ENCODE measurements around the gene CFDP1.

The CFDP1 gene

DNA sequence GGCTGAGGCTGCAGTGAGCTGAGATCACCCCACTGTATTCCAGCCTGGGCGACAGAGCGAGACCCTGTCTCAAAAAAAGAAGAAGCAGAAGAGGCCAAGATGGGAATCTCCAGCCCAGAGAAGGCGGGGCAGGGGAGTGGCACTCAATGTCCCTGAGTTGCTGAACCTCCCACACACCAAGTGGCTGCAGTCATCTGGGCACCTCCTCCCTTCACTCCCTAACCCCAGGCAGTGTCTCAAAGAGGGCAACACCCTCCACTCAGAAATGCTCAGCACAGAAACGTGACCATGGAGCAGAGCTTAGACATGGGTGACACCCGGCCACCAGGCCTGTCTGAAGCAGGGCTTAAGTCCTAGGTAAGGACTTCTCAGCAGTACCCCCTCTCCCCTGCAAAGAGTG lies 145.6 kb downstream of the CFDP1 start:
- Histone ChIP-seq H4K20me1 (ENCODE audit: insufficient read depth, low read length) (no peaks in the 10 kb centered on the region), H3K4me3 (ENCODE audit: low read depth, low read length, poor library complexity, severe bottlenecking) (no peak overlapping the region), H3K27ac (ENCODE audit: low read depth, low read length, poor library complexity, severe bottlenecking) (no peak overlapping the region), H3F3A (ENCODE audit: insufficient read depth, low read length) (no peaks in the 10 kb centered on the region), H3K9me2 (ENCODE audit: low read depth, low read length) (no peaks in the 10 kb centered on the region), H3K27me3 (ENCODE audit: insufficient read depth, low read length) (no peaks in the 10 kb centered on the region), H2AFZ (ENCODE audit: low read length) (no peak overlapping the region), H3K9me3 (ENCODE audit: low read length) (no peaks in the 10 kb centered on the region), H3K9ac (ENCODE audit: low read length) (no peak overlapping the region), H3K79me2 (ENCODE audit: insufficient read depth, low read length) (no peaks in the 10 kb centered on the region), H3K36me3 (ENCODE audit: insufficient read depth, low read length) (peaks cover 20% of the 10 kb centered on the region; the same call in 1 of the 2 replicates), H3K4me1 (ENCODE audit: insufficient read depth, low read length, severe bottlenecking) (no peaks in the 10 kb centered on the region), H3K4me2 (ENCODE audit: low read length) (no peak overlapping the region)
- TF ChIP-seq, protein P1, sequence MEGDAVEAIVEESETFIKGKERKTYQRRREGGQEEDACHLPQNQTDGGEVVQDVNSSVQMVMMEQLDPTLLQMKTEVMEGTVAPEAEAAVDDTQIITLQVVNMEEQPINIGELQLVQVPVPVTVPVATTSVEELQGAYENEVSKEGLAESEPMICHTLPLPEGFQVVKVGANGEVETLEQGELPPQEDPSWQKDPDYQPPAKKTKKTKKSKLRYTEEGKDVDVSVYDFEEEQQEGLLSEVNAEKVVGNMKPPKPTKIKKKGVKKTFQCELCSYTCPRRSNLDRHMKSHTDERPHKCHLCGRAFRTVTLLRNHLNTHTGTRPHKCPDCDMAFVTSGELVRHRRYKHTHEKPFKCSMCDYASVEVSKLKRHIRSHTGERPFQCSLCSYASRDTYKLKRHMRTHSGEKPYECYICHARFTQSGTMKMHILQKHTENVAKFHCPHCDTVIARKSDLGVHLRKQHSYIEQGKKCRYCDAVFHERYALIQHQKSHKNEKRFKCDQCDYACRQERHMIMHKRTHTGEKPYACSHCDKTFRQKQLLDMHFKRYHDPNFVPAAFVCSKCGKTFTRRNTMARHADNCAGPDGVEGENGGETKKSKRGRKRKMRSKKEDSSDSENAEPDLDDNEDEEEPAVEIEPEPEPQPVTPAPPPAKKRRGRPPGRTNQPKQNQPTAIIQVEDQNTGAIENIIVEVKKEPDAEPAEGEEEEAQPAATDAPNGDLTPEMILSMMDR (IDR thresholded peaks at IDR 0.05; ENCODE audit: low read length) = no peak
- TF ChIP-seq EZH2 (IDR thresholded peaks at IDR 0.05; ENCODE audit: borderline replicate concordance, low read length) = no peak

DNA sequence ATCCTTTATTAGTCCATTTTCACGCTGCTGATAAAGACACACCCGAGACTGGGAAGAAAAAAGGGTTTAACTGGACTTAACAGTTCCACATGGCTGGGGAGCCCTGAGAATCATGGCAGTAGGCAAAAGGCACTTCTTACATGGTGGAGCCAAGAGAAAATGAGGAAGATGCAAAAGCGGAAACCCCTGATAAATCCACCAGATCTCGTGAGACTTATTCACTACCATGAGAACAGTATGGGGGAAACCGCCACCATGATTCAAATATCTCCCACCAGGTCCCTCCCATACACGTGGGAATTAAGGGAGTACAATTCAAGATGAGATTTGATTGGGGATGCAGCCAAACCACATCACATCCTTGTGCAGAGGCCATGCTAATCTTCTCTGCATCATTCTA lies 146.9 kb downstream of the CFDP1 start:
- no peak overlapping the region for H3K27ac ChIP-seq (ENCODE audit: low read depth, low read length, poor library complexity, severe bottlenecking)
- H2AFZ ChIP-seq (ENCODE audit: low read length) = no peak overlapping the region
- no peak for TF ChIP-seq EZH2 (IDR thresholded peaks at IDR 0.05; ENCODE audit: borderline replicate concordance, low read length)
- TF ChIP-seq, protein P1 (IDR thresholded peaks at IDR 0.05; ENCODE audit: low read length) = no peak
- H3K27me3 ChIP-seq (ENCODE audit: insufficient read depth, low read length) = no peaks in the 10 kb centered on the region
- H3K9me2 ChIP-seq (ENCODE audit: low read depth, low read length) = no peaks in the 10 kb centered on the region
- H3F3A ChIP-seq (ENCODE audit: insufficient read depth, low read length) = no peaks in the 10 kb centered on the region
- H3K4me2 ChIP-seq (ENCODE audit: low read length) = no peak overlapping the region
- H3K4me3 ChIP-seq (ENCODE audit: low read depth, low read length, poor library complexity, severe bottlenecking) = no peak overlapping the region
- no peak overlapping the region for H3K9ac ChIP-seq (ENCODE audit: low read length)
- H4K20me1 ChIP-seq (ENCODE audit: insufficient read depth, low read length) = no peaks in the 10 kb centered on the region
- H3K36me3 ChIP-seq (ENCODE audit: insufficient read depth, low read length) = peaks cover 8% of the 10 kb centered on the region; the same call in 1 of the 2 replicates
- H3K4me1 ChIP-seq (ENCODE audit: insufficient read depth, low read length, severe bottlenecking) = no peaks in the 10 kb centered on the region
- H3K79me2 ChIP-seq (ENCODE audit: insufficient read depth, low read length) = no peaks in the 10 kb centered on the region
- H3K9me3 ChIP-seq (ENCODE audit: low read length) = no peaks in the 10 kb centered on the region

DNA sequence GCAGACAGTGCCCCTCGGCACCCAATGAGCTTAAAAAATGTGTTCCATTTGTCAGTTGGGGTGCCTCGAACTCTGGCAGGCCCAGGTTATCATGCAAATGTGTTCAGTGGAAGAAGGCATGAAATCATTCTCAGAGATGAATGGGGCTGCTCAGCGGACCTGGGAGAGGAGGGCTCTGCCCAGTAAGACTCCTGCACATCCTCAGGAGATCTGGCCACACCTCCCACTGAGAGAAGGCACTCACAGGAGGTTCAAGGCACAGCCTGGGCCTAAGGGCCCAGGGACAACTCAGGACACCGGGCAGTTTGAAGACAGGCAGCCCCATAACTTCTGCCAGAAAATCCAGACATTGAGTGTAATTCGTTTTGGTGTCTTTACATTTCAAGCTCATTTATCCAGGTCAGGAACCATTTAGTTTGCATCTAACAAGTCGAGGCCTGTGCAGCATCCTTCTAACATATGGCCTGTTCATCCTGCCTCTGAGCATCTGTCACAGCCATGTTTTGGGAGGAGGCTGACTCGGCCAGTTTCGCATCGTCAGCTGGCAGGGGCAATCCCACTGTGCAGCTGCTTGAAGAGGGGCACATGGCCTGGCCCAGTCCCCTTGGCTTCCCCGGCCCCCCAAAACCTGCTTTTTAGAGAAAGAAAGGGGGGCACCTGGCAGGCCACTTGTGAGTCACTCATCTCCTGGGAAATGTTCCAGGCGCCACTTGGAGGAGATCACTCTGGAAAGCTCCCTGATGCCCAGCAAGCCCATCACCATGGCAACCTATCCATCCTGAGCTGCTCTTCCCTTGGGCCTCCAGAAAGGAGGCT lies 150.6 kb downstream of the CFDP1 start:
- H4K20me1 ChIP-seq (ENCODE audit: insufficient read depth, low read length) = no peaks in the 10 kb centered on the region
- no peaks in the 10 kb centered on the region for H3K9me3 ChIP-seq (ENCODE audit: low read length)
- TF ChIP-seq, protein P1 (IDR thresholded peaks at IDR 0.05; ENCODE audit: low read length) = no peak
- no peaks in the 10 kb centered on the region for H3K36me3 ChIP-seq (ENCODE audit: insufficient read depth, low read length)
- no peaks in the 10 kb centered on the region for H3K9me2 ChIP-seq (ENCODE audit: low read depth, low read length)
- H3K4me1 ChIP-seq (ENCODE audit: insufficient read depth, low read length, severe bottlenecking) = no peaks in the 10 kb centered on the region
- no peak overlapping the region for H3K4me3 ChIP-seq (ENCODE audit: low read depth, low read length, poor library complexity, severe bottlenecking)
- 0 out of 2 replicates have a peak, but pooled peaks cover 2% of the 10 kb centered on the region for H3K27me3 ChIP-seq (ENCODE audit: insufficient read depth, low read length)
- H3K4me2 ChIP-seq (ENCODE audit: low read length) = no peak overlapping the region
- H3K79me2 ChIP-seq (ENCODE audit: insufficient read depth, low read length) = no peaks in the 10 kb centered on the region
- no peak overlapping the region for H2AFZ ChIP-seq (ENCODE audit: low read length)
- H3F3A ChIP-seq (ENCODE audit: insufficient read depth, low read length) = no peaks in the 10 kb centered on the region
- H3K9ac ChIP-seq (ENCODE audit: low read length) = no peak overlapping the region
- H3K27ac ChIP-seq (ENCODE audit: low read depth, low read length, poor library complexity, severe bottlenecking) = no peak overlapping the region

All from OCI-LY1 (cell line).